Endothelial cell of umbilical vein (primary cell): ENCODE results near the gene CELSR1. TPM values are rescaled to one million over a fixed set of nuclear protein-coding genes. Genes with fewer than 3 reads are reported as not detected.

Experiments
- BruUV-seq: library from RNA; stranded (reverse); fragments of 400-500 nt; replicated peaks from 2 replicates; lab custom pipeline; 2021; lab: Mats Ljungman, UMichigan
- CTCF ChIA-PET: fragments of 300-600, 350-600 bp; sonication (Branson Sonifier 250); formaldehyde crosslinking; loops from one replicate; lab custom pipeline; 2021; ENCODE audit warnings: antibody characterized with exemption, inconsistent platforms; lab: Charles Lee
- POLR2A ChIA-PET: fragments of 300-600, 350-600 bp; sonication (Branson Sonifier 250); formaldehyde crosslinking; loops from one replicate; lab custom pipeline; 2021; ENCODE audit warnings: antibody characterized with exemption, inconsistent platforms; lab: Charles Lee
- DNase-seq: peaks from one replicate; pipeline ENCODE4 v3.0.0-alpha.2; 2011; ENCODE audit warnings: low read depth, low spot score
- FAIRE-seq: peaks from 2 replicates; lab custom pipeline; 2011; peaks lifted over from hg19 to GRCh38; lab: Jason Lieb, UNC
- H2AFZ ChIP-seq: 2 replicates; pipeline ENCODE4 v1.6.0; 2012; ENCODE audit warnings: low read depth, low read length, control low read depth, inconsistent platforms
- H3K27ac ChIP-seq: 2 replicates; pipeline ENCODE4 v1.5.1; 2011; ENCODE audit warnings: low read depth, mild to moderate bottlenecking, control low read depth, low read length, moderate library complexity; ENCODE audit not compliant: insufficient read depth
- H3K27me3 ChIP-seq, 2 experiments: 2 replicates each; pipeline versions ENCODE4 v1.6.0 to v1.6.1; 2011; ENCODE audit warnings: low read length in 2 of 2, mixed read lengths in 1 of 2; ENCODE audit not compliant: control insufficient read depth in 2 of 2, insufficient read depth in 2 of 2
- H3K36me3 ChIP-seq, 2 experiments: 2 replicates in 1 of 2; 3 replicates in 1 of 2; pipeline ENCODE4 v1.5.1; 2011; ENCODE audit warnings: low read length in 2 of 2, mild to moderate bottlenecking in 1 of 2, moderate library complexity in 1 of 2; ENCODE audit not compliant: control insufficient read depth in 2 of 2, insufficient read depth in 2 of 2; ENCODE audit errors: extremely low read depth in 1 of 2
- H3K4me1 ChIP-seq: 3 replicates; pipeline ENCODE4 v1.5.1; 2011; ENCODE audit warnings: mild to moderate bottlenecking, low read length; ENCODE audit not compliant: control insufficient read depth, insufficient read depth; ENCODE audit errors: extremely low read depth
- H3K4me2 ChIP-seq: 2 replicates; pipeline ENCODE4 v1.6.1; 2011; ENCODE audit warnings: low read length, control low read depth, mixed read lengths; ENCODE audit not compliant: insufficient read depth
- H3K4me3 ChIP-seq, 3 experiments: fragments of 200-600 bp in 1 of 3; sonication (generic), shearing (Covaris generic) in 1 of 3; replicated peaks in 1 of 3; 2 replicates each; pipeline ENCODE4 v1.5.1; 2011 to 2016; ENCODE audit warnings: control low read depth in 3 of 3, low read length in 3 of 3, mild to moderate bottlenecking in 2 of 3, inconsistent platforms in 1 of 3, low read depth in 1 of 3, moderate library complexity in 1 of 3; ENCODE audit not compliant: insufficient read depth in 1 of 3
- H3K79me2 ChIP-seq: 2 replicates; pipeline ENCODE4 v1.6.0; 2012; ENCODE audit warnings: low read length, inconsistent platforms; ENCODE audit not compliant: control insufficient read depth, insufficient read depth
- H3K9ac ChIP-seq: replicated peaks from 2 replicates; pipeline ENCODE3; 2011; ENCODE audit warnings: low read length, control low read depth; ENCODE audit not compliant: insufficient read depth; ENCODE audit errors: extremely low read depth
- H3K9me1 ChIP-seq: replicated peaks from 3 replicates; pipeline ENCODE4 v1.6.0; 2011; ENCODE audit warnings: mild to moderate bottlenecking, low read length; ENCODE audit not compliant: control insufficient read depth, insufficient read depth; ENCODE audit errors: extremely low read depth
- H3K9me3 ChIP-seq: replicated peaks from 2 replicates; pipeline ENCODE4 v1.5.1; 2012; ENCODE audit warnings: low read length, inconsistent platforms; ENCODE audit not compliant: control insufficient read depth, insufficient read depth
- H4K20me1 ChIP-seq: replicated peaks from 2 replicates; pipeline ENCODE3; 2011; ENCODE audit warnings: mild to moderate bottlenecking, low read length; ENCODE audit not compliant: control insufficient read depth, insufficient read depth; ENCODE audit errors: extremely low read depth
- CTCF ChIP-seq, 2 donors: IDR thresholded peaks; 1 replicate in 1 of 2; 2 replicates in 1 of 2; pipeline ENCODE4 v1.5.1; 2011; ENCODE audit warnings: low read length in 2 of 2, mild to moderate bottlenecking in 2 of 2, moderate library complexity in 2 of 2, control low read depth in 1 of 2, inconsistent platforms in 1 of 2, low read depth in 1 of 2; ENCODE audit not compliant: insufficient read depth in 1 of 2; ENCODE audit errors: extremely low read depth in 1 of 2
- EZH2 ChIP-seq: IDR thresholded peaks from 2 replicates; pipeline ENCODE4 v1.6.1; 2012; ENCODE audit warnings: borderline replicate concordance, low read depth, mild to moderate bottlenecking, moderate library complexity, low read length, inconsistent platforms; ENCODE audit not compliant: severe bottlenecking
- FOS ChIP-seq: IDR thresholded peaks from 2 replicates; pipeline ENCODE4 v1.6.1; 2011; ENCODE audit warnings: mild to moderate bottlenecking, low read length, moderate library complexity, borderline replicate concordance; ENCODE audit not compliant: insufficient read depth
- GATA2 ChIP-seq: IDR thresholded peaks from 2 replicates; pipeline ENCODE4 v1.7.0; 2011; ENCODE audit warnings: low read depth, mild to moderate bottlenecking, moderate library complexity, mixed read lengths, low read length; ENCODE audit not compliant: insufficient read length, insufficient read depth
- JUN ChIP-seq: IDR thresholded peaks from 2 replicates; pipeline ENCODE4 v1.6.1; 2011; ENCODE audit warnings: borderline replicate concordance, low read depth; ENCODE audit not compliant: insufficient read length, insufficient read depth
- MAX ChIP-seq: IDR thresholded peaks from 2 replicates; pipeline ENCODE4 v1.6.1; 2011; ENCODE audit not compliant: insufficient read depth, insufficient read length
- MYC ChIP-seq: IDR thresholded peaks from one replicate; pipeline ENCODE4 v1.6.1; 2011; ENCODE audit warnings: mild to moderate bottlenecking, low read depth, low read length
- POLR2A ChIP-seq: IDR thresholded peaks from 2 replicates; pipeline ENCODE4 v1.6.1; 2012; ENCODE audit warnings: low read depth, mild to moderate bottlenecking, control low read depth, low read length
- POLR2AphosphoS5 ChIP-seq: IDR thresholded peaks from 2 replicates; pipeline ENCODE4 v1.6.1; 2012; ENCODE audit warnings: low read depth, mild to moderate bottlenecking, control low read depth, low read length, moderate library complexity; ENCODE audit not compliant: insufficient read depth
- dilution Hi-C: fragments of 300-500 bp; cut with MboI; formaldehyde crosslinking; loops from one replicate; pipeline ENCODE4 v1.15.0; 2019; ENCODE audit warnings: low sequenced_read_pairs; ENCODE audit not compliant: extremely low pct_ligation_motif_present
- intact Hi-C: fragments of 100-400 bp; cut with micrococcal nuclease; formaldehyde crosslinking; loops from one replicate; pipeline ENCODE4 v1.10.0; 2022
- polyA plus RNA-seq, 4 experiments: library from polyadenylated mRNA; depleted of rRNA in 3 of 4; stranded (reverse) in 3 of 4; unstranded in 1 of 4; fragments of >200 nt; gene quantifications; 2 replicates each; pipeline versions ENCODE4 v1.2.1 to v1.2.3, GENCODE V29; 2011 to 2012; ENCODE audit warnings: missing spikeins in 1 of 4
- total RNA-seq: library from RNA; stranded (reverse); gene quantifications from 2 replicates; pipeline ENCODE4 v1.2.3, GENCODE V29; 2021

The CELSR1 gene
- total and polyA plus RNA-seq, 2 donors (not counting 3 experiments of a cell fraction or from before 2014, with no cell fraction given) = 3.7 to 5.4 TPM

GRCh38 chr22:46348099-46348695 is 189.2 kb downstream of the CELSR1 start:
- Histone ChIP-seq H2AFZ (no peak overlapping the region), H3K4me2 (no peak overlapping the region), H3K79me2 (no peaks in the 10 kb centered on the region), H3K36me3 (peaks cover 19 to 66% of the 10 kb centered on the region in 2 experiments), H3K27ac (no peak overlapping the region), H3K9me1 (no peaks in the 10 kb centered on the region), H3K4me3 (no peak overlapping the region), H3K4me1 (no peaks in the 10 kb centered on the region), H3K27me3 (no peaks in the 10 kb centered on the region), H3K9ac (no peak overlapping the region), H4K20me1 (no peaks in the 10 kb centered on the region), H3K9me3 (no peaks in the 10 kb centered on the region)
- FAIRE-seq = no peak
- intact Hi-C loops (no loop called here), dilution Hi-C loops (no loop called here)
- DNase-seq = no peak
- TF ChIP-seq CTCF (IDR thresholded peaks at IDR 0.05; ENCODE audit: extremely low read depth in 1 of 2, insufficient read depth in 1 of 2, low read depth in 1 of 2, low read length in 2 of 2) (no peak), GATA2 (no peak), FOS (no peak), POLR2A (no peak), MAX (no peak), MYC (no peak), EZH2 (no peak), POLR2AphosphoS5 (no peak), JUN (no peak)
- ChIA-PET CTCF (no interaction called here), POLR2A (no interaction called here)
- no TSS peak for BruUV-seq
